Measurements from ENCODE around the gene MYOM1.

- no peak for TF ChIP-seq YY1 (IDR thresholded peaks at IDR 0.05; ENCODE audit: insufficient read depth, insufficient read length)
- TF ChIP-seq SUZ12 (IDR thresholded peaks at IDR 0.05; ENCODE audit: extremely low read depth, insufficient read depth, insufficient read length), result no peak
Observed at GRCh38 chr18:3246635-3247239, 27.0 kb upstream of the MYOM1 start.
